AG20443 (cell line): ENCODE data around the gene WRNIP1.

Experiments
- DNase-seq: peaks from one replicate; pipeline ENCODE4 v3.0.0; 2012; ENCODE audit warnings: low spot score, mixed read lengths

Gene WRNIP1

GRCh38 chr6:2807342-2808090, 42.3 kb downstream of the WRNIP1 start:
- no peak for DNase-seq

GRCh38 chr6:2809015-2809414, 43.8 kb downstream of the WRNIP1 start:
- DNase-seq, result no peak

GRCh38 chr6:2810092-2810671, 45.0 kb downstream of the WRNIP1 start:
- DNase-seq, result no peak

- no peak for DNase-seq
Observed at GRCh38 chr6:2812695-2813094, 47.5 kb downstream of the WRNIP1 start.

- no peak for DNase-seq
Observed at GRCh38 chr6:2816158-2816557, 51.0 kb downstream of the WRNIP1 start.

GRCh38 chr6:2817903-2818443, 52.8 kb downstream of the WRNIP1 start:
- peak; percentile 47 for DNase-seq

GRCh38 chr6:2818593-2818992, 53.4 kb downstream of the WRNIP1 start:
- peak; percentile 29 for DNase-seq

- DNase-seq, result no peak
Observed at GRCh38 chr6:2819115-2819514, 53.9 kb downstream of the WRNIP1 start.

- no peak for DNase-seq
Observed at GRCh38 chr6:2819978-2820377, 54.8 kb downstream of the WRNIP1 start.

GRCh38 chr6:2820415-2820814, 55.2 kb downstream of the WRNIP1 start:
- DNase-seq, result no peak

- DNase-seq, result no peak
Observed at GRCh38 chr6:2821554-2821953, 56.4 kb downstream of the WRNIP1 start.

- no peak for DNase-seq
Observed at GRCh38 chr6:2823104-2823850, 58.1 kb downstream of the WRNIP1 start.

GRCh38 chr6:2826131-2826530, 60.9 kb downstream of the WRNIP1 start:
- no peak for DNase-seq

- DNase-seq, result no peak
Observed at GRCh38 chr6:2827142-2827541, 61.9 kb downstream of the WRNIP1 start.

- no peak for DNase-seq
Observed at GRCh38 chr6:2828629-2829028, 63.4 kb downstream of the WRNIP1 start.

- DNase-seq, result no peak
Observed at GRCh38 chr6:2829253-2829652, 64.1 kb downstream of the WRNIP1 start.

- no peak for DNase-seq
Observed at GRCh38 chr6:2830183-2830582, 65.0 kb downstream of the WRNIP1 start.

- no peak for DNase-seq
Observed at GRCh38 chr6:2831392-2831791, 66.2 kb downstream of the WRNIP1 start.

GRCh38 chr6:2834262-2834661, 69.1 kb downstream of the WRNIP1 start:
- DNase-seq, result no peak
